SK-N-SH treated with all-trans-retinoic acid at 6 μM for 48 hours (cell line): ENCODE measurements around the gene LSM12.

Source experiments
- ARNTL ChIP-seq: fragments of 450-650 bp; formaldehyde crosslinking; IDR thresholded peaks from 2 replicates; pipeline ENCODE4 v1.5.0; 2020; ENCODE audit warnings: low read depth, mild to moderate bottlenecking, moderate library complexity, borderline replicate concordance
- CSDC2 ChIP-seq: fragments of 250-450 bp; sonication (Bioruptor Pico); IDR thresholded peaks from 2 replicates; pipeline ENCODE4 v1.5.0; 2020; ENCODE audit warnings: mild to moderate bottlenecking, moderate library complexity
- PPARA ChIP-seq: fragments of 250-450 bp; sonication (Bioruptor Pico); IDR thresholded peaks from 2 replicates; pipeline ENCODE4 v1.5.0; 2020; ENCODE audit warnings: mild to moderate bottlenecking, borderline replicate concordance
- TOX ChIP-seq: fragments of 250-450 bp; sonication (Bioruptor Pico); IDR thresholded peaks from 2 replicates; pipeline ENCODE4 v1.8.0; 2021; ENCODE audit warnings: mild to moderate bottlenecking, moderate library complexity, borderline replicate concordance
- TF ChIP-seq, protein P1 (sequence below): fragments of 250-450 bp; sonication (Bioruptor Pico); IDR thresholded peaks from 2 replicates; pipeline ENCODE4 v1.5.1; 2020; ENCODE audit warnings: low read depth, mild to moderate bottlenecking, moderate library complexity
- TF ChIP-seq, protein P2 (sequence below): fragments of 250-450 bp; sonication (Bioruptor Pico); IDR thresholded peaks from 2 replicates; pipeline ENCODE4 v1.8.0; 2020; ENCODE audit warnings: mild to moderate bottlenecking, moderate library complexity, borderline replicate concordance

GRCh38 chr17:44049294-44050060 lies 17.0 kb downstream of the LSM12 start:
- TF ChIP-seq ARNTL (no peak), PPARA (no peak), CSDC2 (CRISPR knock-in tag) (no peak), TOX (no peak)
- TF ChIP-seq, protein P1, sequence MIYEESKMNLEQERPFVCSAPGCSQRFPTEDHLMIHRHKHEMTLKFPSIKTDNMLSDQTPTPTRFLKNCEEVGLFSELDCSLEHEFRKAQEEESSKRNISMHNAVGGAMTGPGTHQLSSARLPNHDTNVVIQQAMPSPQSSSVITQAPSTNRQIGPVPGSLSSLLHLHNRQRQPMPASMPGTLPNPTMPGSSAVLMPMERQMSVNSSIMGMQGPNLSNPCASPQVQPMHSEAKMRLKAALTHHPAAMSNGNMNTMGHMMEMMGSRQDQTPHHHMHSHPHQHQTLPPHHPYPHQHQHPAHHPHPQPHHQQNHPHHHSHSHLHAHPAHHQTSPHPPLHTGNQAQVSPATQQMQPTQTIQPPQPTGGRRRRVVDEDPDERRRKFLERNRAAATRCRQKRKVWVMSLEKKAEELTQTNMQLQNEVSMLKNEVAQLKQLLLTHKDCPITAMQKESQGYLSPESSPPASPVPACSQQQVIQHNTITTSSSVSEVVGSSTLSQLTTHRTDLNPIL (CRISPR knock-in tag): no peak
- TF ChIP-seq, protein P2, sequence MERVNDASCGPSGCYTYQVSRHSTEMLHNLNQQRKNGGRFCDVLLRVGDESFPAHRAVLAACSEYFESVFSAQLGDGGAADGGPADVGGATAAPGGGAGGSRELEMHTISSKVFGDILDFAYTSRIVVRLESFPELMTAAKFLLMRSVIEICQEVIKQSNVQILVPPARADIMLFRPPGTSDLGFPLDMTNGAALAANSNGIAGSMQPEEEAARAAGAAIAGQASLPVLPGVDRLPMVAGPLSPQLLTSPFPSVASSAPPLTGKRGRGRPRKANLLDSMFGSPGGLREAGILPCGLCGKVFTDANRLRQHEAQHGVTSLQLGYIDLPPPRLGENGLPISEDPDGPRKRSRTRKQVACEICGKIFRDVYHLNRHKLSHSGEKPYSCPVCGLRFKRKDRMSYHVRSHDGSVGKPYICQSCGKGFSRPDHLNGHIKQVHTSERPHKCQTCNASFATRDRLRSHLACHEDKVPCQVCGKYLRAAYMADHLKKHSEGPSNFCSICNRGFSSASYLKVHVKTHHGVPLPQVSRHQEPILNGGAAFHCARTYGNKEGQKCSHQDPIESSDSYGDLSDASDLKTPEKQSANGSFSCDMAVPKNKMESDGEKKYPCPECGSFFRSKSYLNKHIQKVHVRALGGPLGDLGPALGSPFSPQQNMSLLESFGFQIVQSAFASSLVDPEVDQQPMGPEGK (CRISPR knock-in tag): no peak
